Loucy (cell line): ENCODE results near the gene GID8.

Experiments
- CTCF ChIP-seq: fragments of 200-600 bp; sonication (generic); conservative IDR thresholded peaks from 2 replicates; pipeline ENCODE4 v1.5.1; 2014; ENCODE audit warnings: mild to moderate bottlenecking, antibody characterized with exemption, low read length
- EZH2phosphoT487 ChIP-seq: fragments of 200-600 bp; IDR thresholded peaks from 2 replicates; pipeline ENCODE4 v1.6.1; 2018; ENCODE audit warnings: antibody characterized with exemption, mild to moderate bottlenecking, moderate library complexity, borderline replicate concordance

GRCh38 chr20:62947532-62948300, 9.8 kb downstream of the GID8 start:
- TF ChIP-seq CTCF (no peak), EZH2phosphoT487 (no peak)
